HG03064 (cell line): ENCODE results near the gene STUB1.

Experiments
- ATAC-seq: cut with Tn5 transposase; IDR thresholded peaks from one replicate; pipeline ENCODE4 v1.9.1; 2021; ENCODE audit warnings: low read depth; ENCODE audit not compliant: unreplicated experiment

The STUB1 gene

GRCh38 chr16:643050-643368 lies 37.2 kb upstream of the STUB1 start:
- ATAC-seq, result no peak

GRCh38 chr16:644556-644955 lies 35.7 kb upstream of the STUB1 start:
- ATAC-seq, result no peak

- no peak for ATAC-seq
Observed at GRCh38 chr16:645852-646678, 34.1 kb upstream of the STUB1 start.

DNA sequence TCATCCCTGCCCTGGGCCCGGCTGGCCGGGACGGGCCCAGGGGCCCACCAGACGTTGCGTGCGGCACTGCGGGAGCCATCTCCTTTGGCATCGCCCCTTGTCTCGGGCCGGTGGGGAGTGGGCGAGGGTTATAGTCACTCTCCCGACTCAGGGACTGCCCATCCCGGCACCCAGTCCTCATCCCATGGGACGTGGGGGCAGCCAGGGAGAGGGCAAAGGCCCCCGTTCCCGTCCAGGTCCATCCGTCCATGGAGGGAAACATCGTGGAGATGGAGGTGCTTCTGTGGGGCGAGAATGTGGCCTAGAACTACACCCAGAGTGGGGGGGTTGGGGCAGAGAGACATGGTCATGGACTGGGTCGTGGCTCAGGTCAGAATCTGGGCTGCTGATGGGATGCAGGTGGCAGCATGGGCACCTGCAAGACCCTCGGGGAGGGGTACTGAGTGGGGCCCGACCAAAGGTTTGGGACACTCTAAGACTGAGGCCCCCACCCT lies 33.5 kb upstream of the STUB1 start:
- ATAC-seq, result no peak

DNA sequence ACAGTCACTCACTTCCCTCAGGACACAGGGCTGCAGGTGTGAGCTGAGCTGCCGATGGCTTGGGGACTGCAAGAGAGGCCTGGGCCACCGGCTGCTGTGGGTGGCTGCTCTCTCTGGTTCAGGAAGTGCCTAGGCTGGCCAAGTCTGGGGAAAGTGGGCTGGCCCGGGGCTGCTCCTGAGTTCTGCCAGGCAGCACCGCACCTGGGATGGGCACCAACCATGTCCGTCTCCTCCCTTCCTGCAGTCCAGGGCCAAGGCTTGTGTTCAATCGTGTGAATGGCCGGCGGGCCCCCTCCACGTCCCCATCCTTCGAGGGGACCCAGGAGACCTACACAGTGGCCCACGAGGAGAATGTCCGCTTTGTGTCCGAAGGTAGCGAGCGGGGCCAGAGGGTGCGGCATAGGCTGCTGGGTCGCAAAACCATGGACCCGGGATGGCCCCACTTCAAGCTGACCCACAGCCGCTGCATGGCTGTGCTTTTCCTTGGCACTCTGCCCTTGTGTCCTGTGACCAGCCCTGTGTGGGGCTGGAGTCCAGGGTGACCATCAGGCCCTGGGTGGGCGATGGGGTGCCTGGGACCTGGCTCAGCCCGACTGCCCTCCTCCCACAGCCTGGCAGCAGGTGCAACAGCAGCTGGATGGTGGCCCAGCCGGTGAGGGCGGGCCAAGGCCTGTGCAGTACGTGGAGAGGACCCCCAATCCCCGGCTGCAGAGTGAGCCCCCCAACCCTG lies 32.9 kb upstream of the STUB1 start:
- no peak for ATAC-seq

- no peak for ATAC-seq
Observed at GRCh38 chr16:648071-648780, 32.0 kb upstream of the STUB1 start.

DNA sequence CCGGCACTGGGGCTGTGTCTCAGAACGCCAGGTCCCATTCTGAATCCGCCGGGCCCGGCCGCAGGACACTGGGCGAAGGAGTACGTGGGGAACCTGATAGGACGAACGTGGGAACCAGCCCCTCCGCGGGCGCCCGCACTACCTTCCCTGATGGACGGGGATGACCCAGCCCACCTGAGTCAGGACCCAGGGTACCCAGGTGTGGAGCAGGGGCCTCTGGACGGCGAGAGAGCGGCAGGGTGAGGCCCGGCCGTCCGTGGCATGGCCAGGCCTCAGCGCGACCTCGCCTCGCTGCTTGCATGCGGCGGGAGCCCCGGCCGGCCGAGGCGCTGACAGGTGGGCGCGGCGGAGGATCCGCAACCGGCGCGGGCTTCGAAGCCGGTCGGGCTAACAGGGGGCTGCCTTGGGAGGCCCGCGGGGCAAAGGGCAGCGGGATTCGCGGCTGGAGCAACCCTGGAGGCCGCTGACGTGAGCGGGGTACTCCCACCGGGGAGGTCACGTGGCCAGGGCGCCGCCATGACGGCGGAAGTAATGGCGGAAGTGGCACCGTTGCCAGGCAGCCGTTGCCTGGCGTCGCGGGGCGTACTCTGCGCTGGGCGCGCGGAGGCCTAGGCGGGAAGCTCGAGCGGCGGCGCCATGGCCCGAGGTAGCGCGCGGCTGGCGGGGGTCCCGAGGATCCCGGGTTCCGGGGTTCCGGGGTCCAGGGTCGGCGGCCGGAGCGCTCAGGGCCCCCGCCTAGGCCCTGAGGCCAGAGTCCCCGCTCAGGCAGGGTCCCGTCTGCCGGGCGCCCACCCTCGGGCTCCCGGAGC lies 31.2 kb upstream of the STUB1 start, which contains the start of gene WDR90:
WDR90 (plus strand) TSS at position 585 of the 809 bp plus-strand sequence; CDS start at position 637, 52 bp downstream.
- ATAC-seq, result peak; percentile 68

DNA sequence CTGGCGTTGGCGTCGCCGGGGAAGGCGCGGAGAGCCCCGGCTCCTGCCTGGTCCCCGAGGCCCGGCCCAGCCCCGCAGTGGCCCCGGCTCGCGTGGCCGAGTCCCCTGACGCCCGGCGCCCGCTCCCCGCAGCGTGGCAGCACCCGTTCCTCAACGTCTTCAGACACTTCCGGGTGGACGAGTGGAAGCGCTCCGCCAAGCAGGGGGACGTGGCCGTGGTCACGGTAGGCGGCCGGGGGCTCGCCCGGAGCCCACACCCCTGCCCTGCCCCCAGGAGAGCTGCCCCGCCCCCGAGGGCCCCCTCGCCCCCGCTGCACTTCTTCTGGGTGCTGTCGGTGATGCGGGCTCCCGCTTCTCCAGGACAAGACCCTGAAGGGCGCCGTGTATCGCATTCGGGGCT lies 30.6 kb upstream of the STUB1 start:
- ATAC-seq, result no peak

GRCh38 chr16:651844-652243 lies 28.4 kb upstream of the STUB1 start:
- ATAC-seq, result no peak

GRCh38 chr16:652454-653305 lies 27.5 kb upstream of the STUB1 start:
- no peak for ATAC-seq

DNA sequence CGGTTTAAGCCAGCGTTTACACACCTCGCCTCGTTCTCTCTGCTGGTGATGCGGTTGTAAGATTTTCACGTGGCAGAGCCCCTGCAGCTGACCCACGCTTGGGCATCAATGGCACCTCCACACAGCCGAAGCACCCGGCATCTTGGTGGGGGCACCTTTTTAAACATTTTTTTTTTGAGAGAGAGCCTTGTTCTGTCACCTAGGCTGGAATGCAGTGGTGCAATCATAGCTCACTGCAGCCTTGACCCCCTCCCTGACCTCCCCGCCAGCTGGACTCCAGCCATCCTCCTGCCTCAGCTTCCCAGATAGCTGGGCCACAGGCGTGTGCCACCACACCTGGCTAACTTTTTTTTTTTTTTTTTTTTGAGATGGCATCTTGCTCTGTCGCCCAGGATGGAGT lies 26.2 kb upstream of the STUB1 start:
- no peak for ATAC-seq

- ATAC-seq, result no peak
Observed at GRCh38 chr16:657487-657886, 22.7 kb upstream of the STUB1 start.

DNA sequence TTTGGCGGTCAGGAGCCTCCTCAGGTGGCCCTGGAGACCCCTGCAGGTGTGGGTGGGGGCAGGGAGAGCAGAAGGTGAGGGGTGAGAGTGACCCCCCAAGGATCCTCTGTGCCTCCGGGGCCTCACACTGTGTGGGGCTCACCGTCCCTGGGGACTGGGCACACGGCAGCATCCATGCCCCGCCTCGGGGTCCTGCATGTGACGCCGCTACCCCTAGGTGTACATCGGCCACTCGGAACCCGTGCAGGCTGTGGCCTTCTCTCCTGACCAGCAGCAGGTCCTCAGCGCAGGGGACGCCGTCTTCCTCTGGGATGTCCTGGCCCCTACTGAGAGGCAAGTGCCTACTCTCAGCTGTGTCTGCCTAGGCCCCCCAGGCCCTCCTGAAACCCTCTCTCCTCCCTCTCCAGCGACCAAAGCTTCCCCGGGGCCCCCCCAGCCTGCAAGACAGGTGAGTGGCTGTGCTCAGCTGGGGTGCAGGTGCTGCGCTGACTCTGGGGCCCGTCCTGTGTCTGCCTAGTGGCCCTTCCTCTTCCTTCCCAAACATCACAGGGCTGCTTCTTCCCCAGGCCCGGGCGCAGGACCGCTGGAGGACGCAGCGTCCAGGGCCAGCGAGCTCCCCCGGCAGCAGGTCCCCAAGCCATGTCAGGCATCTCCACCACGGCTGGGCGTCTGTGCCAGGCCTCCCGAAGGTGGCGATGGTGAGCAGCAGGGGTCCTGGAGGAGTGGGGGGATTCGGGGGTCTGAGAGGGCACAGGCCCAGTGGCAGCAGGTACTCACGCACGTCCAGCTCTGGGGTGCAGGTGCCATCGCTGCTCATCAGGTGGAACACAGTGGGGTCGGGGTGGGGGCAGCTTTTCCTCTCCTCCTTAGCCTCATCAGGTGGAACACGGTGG lies 21.3 kb upstream of the STUB1 start:
- ATAC-seq, result no peak

- no peak for ATAC-seq
Observed at GRCh38 chr16:659618-660017, 20.6 kb upstream of the STUB1 start.

DNA sequence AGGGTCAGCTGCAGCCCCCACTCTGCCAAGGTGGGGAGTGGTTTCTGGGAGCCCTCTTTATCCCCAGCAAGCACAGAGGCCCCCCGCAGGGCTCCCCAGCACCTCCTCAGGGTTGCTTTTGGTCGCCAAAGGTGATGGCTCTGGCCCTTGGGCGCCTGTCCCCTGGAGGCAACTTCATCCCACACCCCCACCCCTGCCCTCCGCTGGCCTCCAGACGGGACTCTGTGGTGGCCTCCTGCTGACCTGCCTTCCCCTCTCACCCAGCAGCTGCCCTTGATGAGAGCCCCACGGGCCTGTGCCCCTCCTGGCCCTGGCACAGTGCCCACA lies 20.1 kb upstream of the STUB1 start:
- no peak for ATAC-seq

DNA sequence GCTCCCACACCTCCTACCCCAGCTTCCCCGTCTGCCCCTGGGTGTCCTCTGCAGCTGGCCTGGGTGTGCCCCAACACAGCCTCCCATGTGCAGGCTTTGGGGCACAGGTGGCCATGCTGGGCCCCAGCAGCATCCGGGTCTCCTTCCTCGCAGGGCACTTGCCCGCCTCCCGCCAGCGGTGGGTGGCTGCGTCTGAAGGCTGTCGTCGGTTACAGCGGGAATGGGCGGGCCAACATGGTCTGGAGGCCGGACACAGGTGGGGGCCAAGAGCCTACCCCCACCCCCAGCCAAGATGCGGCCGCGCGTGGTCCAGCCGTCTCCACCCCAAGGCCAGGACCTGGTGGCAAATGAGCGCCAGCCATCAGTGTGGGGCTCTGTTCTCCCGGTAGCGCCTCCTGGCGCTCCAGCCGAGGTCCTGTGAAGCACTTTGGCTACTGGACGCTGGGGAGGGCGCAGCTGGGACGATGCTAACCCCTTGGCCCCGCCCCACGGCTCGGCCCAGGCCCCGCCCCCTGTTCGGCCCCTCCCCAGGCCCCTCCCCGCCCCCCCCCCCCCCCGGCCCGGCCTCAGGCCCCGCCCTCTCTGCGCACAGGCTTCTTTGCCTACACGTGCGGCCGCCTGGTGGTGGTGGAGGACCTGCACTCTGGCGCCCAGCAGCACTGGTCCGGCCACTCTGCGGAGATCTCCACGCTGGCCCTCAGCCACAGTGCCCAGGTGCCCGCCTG lies 19.6 kb upstream of the STUB1 start:
- ATAC-seq, result no peak

DNA sequence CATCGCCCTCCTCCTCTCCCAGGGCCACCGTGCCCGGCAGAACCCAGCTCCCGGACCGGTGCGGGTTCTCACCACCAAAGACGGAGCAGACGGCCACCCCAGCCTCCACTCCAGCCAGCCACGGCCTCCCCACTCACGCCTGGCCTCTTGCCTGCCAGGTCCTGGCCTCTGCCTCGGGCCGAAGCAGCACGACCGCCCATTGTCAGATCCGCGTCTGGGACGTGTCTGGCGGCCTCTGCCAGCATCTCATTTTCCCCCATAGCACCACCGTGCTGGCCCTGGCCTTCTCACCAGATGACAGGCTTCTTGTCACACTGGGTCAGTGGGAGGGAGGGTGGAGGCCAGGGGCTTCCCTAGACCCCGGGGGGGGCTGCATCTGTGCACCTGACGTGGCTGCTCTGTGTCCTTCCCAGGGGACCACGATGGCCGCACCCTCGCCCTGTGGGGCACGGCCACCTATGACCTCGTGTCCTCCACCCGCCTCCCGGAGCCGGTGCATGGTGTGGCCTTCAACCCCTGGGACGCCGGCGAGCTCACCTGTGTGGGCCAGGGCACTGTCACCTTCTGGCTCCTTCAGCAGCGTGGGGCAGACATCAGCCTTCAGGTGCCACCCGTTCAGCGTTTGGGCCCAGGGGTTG lies 18.9 kb upstream of the STUB1 start:
- ATAC-seq, result no peak

GRCh38 chr16:662095-662494 lies 18.1 kb upstream of the STUB1 start:
- no peak for ATAC-seq
